Measurements from ENCODE around the gene FBXL7. TPM values are rescaled to one million over a fixed set of nuclear protein-coding genes. Genes with fewer than 3 reads are reported as not detected.

The FBXL7 gene
- total RNA-seq, 1 experiment from 2014 or later = not detected

GRCh38 chr5:15573590-15573989 lies 73.6 kb downstream of the FBXL7 start:
- H3K4me3 ChIP-seq = no peak overlapping the region
- no peaks in the 10 kb centered on the region for H3K9me2 ChIP-seq (ENCODE audit: insufficient read depth)
- no peak overlapping the region for H2AFZ ChIP-seq
- POLR2A ChIA-PET (ENCODE audit: unreplicated experiment) = no interaction called here
- BruUV-seq (replicated peaks) = no TSS peak
- no peaks in the 10 kb centered on the region for H3K79me2 ChIP-seq (ENCODE audit: low read depth)
- H3K36me3 ChIP-seq (ENCODE audit: low read depth) = no peaks in the 10 kb centered on the region
- no peaks in the 10 kb centered on the region for H3K4me1 ChIP-seq (replicated peaks; ENCODE audit: insufficient read depth)
- no peaks in the 10 kb centered on the region for H3F3A ChIP-seq (ENCODE audit: insufficient read depth, low read depth)
- H3K9me3 ChIP-seq (ENCODE audit: insufficient read depth, low read depth) = no peaks in the 10 kb centered on the region
- H4K20me1 ChIP-seq (ENCODE audit: insufficient read depth) = no peaks in the 10 kb centered on the region
- no peaks in the 10 kb centered on the region for H3K27me3 ChIP-seq (ENCODE audit: insufficient read depth, low read depth)
- DNase-seq = no peak
- CTCF ChIA-PET = no interaction called here
- H3K4me2 ChIP-seq = no peak overlapping the region
- intact Hi-C loops (cut with micrococcal nuclease; ENCODE audit: unreplicated experiment) = no loop called here
- H3K27ac ChIP-seq = no peak overlapping the region
- TF ChIP-seq, protein P1, sequence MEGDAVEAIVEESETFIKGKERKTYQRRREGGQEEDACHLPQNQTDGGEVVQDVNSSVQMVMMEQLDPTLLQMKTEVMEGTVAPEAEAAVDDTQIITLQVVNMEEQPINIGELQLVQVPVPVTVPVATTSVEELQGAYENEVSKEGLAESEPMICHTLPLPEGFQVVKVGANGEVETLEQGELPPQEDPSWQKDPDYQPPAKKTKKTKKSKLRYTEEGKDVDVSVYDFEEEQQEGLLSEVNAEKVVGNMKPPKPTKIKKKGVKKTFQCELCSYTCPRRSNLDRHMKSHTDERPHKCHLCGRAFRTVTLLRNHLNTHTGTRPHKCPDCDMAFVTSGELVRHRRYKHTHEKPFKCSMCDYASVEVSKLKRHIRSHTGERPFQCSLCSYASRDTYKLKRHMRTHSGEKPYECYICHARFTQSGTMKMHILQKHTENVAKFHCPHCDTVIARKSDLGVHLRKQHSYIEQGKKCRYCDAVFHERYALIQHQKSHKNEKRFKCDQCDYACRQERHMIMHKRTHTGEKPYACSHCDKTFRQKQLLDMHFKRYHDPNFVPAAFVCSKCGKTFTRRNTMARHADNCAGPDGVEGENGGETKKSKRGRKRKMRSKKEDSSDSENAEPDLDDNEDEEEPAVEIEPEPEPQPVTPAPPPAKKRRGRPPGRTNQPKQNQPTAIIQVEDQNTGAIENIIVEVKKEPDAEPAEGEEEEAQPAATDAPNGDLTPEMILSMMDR (conservative IDR thresholded peaks at IDR 0.05) = no peak
- no peak for TF ChIP-seq EZH2 (IDR thresholded peaks at IDR 0.05; ENCODE audit: low read depth)

DNA sequence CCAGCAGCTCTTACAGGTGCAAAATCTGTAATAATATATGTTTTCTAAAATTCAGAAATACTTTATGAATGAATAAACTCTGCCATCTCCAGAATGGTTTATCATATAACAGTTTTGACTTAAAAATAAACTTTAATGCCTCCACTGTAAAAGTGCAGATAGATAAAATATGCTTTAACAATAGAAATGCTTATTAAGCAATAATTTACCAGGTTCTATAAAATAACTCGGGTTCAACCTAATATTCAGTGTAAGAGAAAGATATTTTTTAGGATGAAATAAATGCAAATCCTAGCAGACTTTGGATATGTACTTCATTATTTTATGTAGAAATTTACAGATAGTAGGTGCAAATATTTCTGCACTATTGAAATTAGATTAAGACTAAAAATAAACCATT lies 74.1 kb downstream of the FBXL7 start:
- ChIA-PET CTCF (no interaction called here), POLR2A (ENCODE audit: unreplicated experiment) (no interaction called here)
- no peaks in the 10 kb centered on the region for H3K9me2 ChIP-seq (ENCODE audit: insufficient read depth)
- DNase-seq = no peak
- no peaks in the 10 kb centered on the region for H3K4me1 ChIP-seq (replicated peaks; ENCODE audit: insufficient read depth)
- H3K27me3 ChIP-seq (ENCODE audit: insufficient read depth, low read depth) = no peaks in the 10 kb centered on the region
- no peaks in the 10 kb centered on the region for H3K36me3 ChIP-seq (ENCODE audit: low read depth)
- H3K9me3 ChIP-seq (ENCODE audit: insufficient read depth, low read depth) = no peaks in the 10 kb centered on the region
- no peaks in the 10 kb centered on the region for H4K20me1 ChIP-seq (ENCODE audit: insufficient read depth)
- H3K4me3 ChIP-seq = no peak overlapping the region
- H2AFZ ChIP-seq = no peak overlapping the region
- intact Hi-C loops (cut with micrococcal nuclease; ENCODE audit: unreplicated experiment) = no loop called here
- TF ChIP-seq, protein P1 (conservative IDR thresholded peaks at IDR 0.05) = no peak
- no peak for TF ChIP-seq EZH2 (IDR thresholded peaks at IDR 0.05; ENCODE audit: low read depth)
- no peak overlapping the region for H3K4me2 ChIP-seq
- no peaks in the 10 kb centered on the region for H3F3A ChIP-seq (ENCODE audit: insufficient read depth, low read depth)
- H3K27ac ChIP-seq = no peak overlapping the region
- no TSS peak for BruUV-seq (replicated peaks)
- no peaks in the 10 kb centered on the region for H3K79me2 ChIP-seq (ENCODE audit: low read depth)

DNA sequence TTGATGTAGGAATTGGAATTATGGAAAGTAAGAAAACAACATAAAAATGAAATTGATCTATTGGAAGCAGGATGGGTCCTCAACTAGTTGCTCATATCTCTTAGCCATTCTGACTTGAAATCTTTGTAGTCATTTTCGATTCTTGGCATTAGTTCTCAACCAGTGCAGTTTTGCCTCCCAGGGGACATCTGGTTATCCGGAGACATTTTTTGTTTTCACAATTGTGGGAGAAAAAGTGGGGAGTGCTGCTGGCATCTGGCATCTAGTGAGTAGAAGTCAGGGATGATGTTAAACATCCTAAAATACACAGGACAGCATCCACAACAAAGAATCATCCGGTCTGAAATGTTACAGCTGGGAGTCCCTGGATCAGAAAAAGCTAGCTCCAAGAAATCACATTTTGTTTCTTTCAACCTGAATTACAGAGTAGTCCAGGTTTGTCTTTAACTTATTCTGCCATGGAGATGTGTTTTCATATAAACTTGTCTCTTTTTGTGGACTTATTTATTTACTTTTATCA lies 74.9 kb downstream of the FBXL7 start:
- intact Hi-C loops (cut with micrococcal nuclease; ENCODE audit: unreplicated experiment) = no loop called here
- CTCF ChIA-PET = no interaction called here
- no peak for DNase-seq
- Histone ChIP-seq H3K27ac (no peak overlapping the region), H4K20me1 (ENCODE audit: insufficient read depth) (no peaks in the 10 kb centered on the region), H3K9me3 (ENCODE audit: insufficient read depth, low read depth) (no peaks in the 10 kb centered on the region), H3F3A (ENCODE audit: insufficient read depth, low read depth) (no peaks in the 10 kb centered on the region), H3K4me1 (replicated peaks; ENCODE audit: insufficient read depth) (no peaks in the 10 kb centered on the region), H3K4me2 (no peak overlapping the region), H2AFZ (no peak overlapping the region), H3K79me2 (ENCODE audit: low read depth) (no peaks in the 10 kb centered on the region), H3K4me3 (no peak overlapping the region), H3K36me3 (ENCODE audit: low read depth) (no peaks in the 10 kb centered on the region), H3K9me2 (ENCODE audit: insufficient read depth) (no peaks in the 10 kb centered on the region), H3K27me3 (ENCODE audit: insufficient read depth, low read depth) (no peaks in the 10 kb centered on the region)
- TF ChIP-seq EZH2 (IDR thresholded peaks at IDR 0.05; ENCODE audit: low read depth) = no peak
- TF ChIP-seq, protein P1 (conservative IDR thresholded peaks at IDR 0.05) = no peak
- no TSS peak for BruUV-seq (replicated peaks)
- POLR2A ChIA-PET (ENCODE audit: unreplicated experiment) = interaction anchor here (0.7 kb wide), 1 partner anchor 508 kb away, joined by 10 read pairs; no protein-coding TSS in a partner anchor
